Activated gamma-delta T cell (primary cell): ENCODE measurements around the gene KSR2.
"Not testable (repeated sequence)": the region's sequence is repeated elsewhere in the genome, so short reads cannot be mapped to it uniquely, and the experiment has no call there.

Experiments used
- DNase-seq: peaks from one replicate; lab custom pipeline; 2025; lab: John Stamatoyannopoulos, UW

The KSR2 gene

GRCh38 chr12:117761528-117762100 is 207.2 kb downstream of the KSR2 start:
- DNase-seq = no peak

GRCh38 chr12:117760990-117761389 is 207.8 kb downstream of the KSR2 start:
- no peak for DNase-seq

- DNase-seq = no peak
These were observed 218.1 kb downstream of the KSR2 start for GRCh38 chr12:117750657-117751056.

GRCh38 chr12:117749431-117749830 is 219.4 kb downstream of the KSR2 start:
- DNase-seq = no peak

GRCh38 chr12:117746358-117746757 is 222.4 kb downstream of the KSR2 start:
- DNase-seq = not testable (repeated sequence)

GRCh38 chr12:117744418-117744817 is 224.4 kb downstream of the KSR2 start:
- DNase-seq = no peak

GRCh38 chr12:117743761-117744160 is 225.0 kb downstream of the KSR2 start:
- no peak for DNase-seq

- DNase-seq = no peak
These were observed 226.1 kb downstream of the KSR2 start for GRCh38 chr12:117742721-117743120.

- no peak for DNase-seq
These were observed 230.6 kb downstream of the KSR2 start for GRCh38 chr12:117738233-117738632.

GRCh38 chr12:117733549-117733805 is 235.3 kb downstream of the KSR2 start:
- no peak for DNase-seq

- DNase-seq = no peak
These were observed 235.8 kb downstream of the KSR2 start for GRCh38 chr12:117732761-117733548.

- not testable (repeated sequence) for DNase-seq
These were observed 237.7 kb downstream of the KSR2 start for GRCh38 chr12:117731131-117731530.

GRCh38 chr12:117727301-117727700 is 241.5 kb downstream of the KSR2 start:
- no peak for DNase-seq

- DNase-seq = no peak
These were observed 244.2 kb downstream of the KSR2 start for GRCh38 chr12:117724543-117724942.

- no peak for DNase-seq
These were observed 250.2 kb downstream of the KSR2 start for GRCh38 chr12:117718559-117718958.

GRCh38 chr12:117718141-117718540 is 250.6 kb downstream of the KSR2 start:
- DNase-seq = no peak

- no peak for DNase-seq
These were observed 254.6 kb downstream of the KSR2 start for GRCh38 chr12:117714203-117714602.

GRCh38 chr12:117710121-117710520 is 258.7 kb downstream of the KSR2 start:
- DNase-seq = no peak

- no peak for DNase-seq
These were observed 260.9 kb downstream of the KSR2 start for GRCh38 chr12:117707861-117708260.

- no peak for DNase-seq
These were observed 265.2 kb downstream of the KSR2 start for GRCh38 chr12:117703584-117703983.

GRCh38 chr12:117702741-117703140 is 266.0 kb downstream of the KSR2 start:
- DNase-seq = no peak

- no peak for DNase-seq
These were observed 269.2 kb downstream of the KSR2 start for GRCh38 chr12:117699575-117699974.

- DNase-seq = no peak
These were observed 269.7 kb downstream of the KSR2 start for GRCh38 chr12:117699118-117699517.

- no peak for DNase-seq
These were observed 272.8 kb downstream of the KSR2 start for GRCh38 chr12:117695956-117696355.
